Fibroblast of lung (primary cell): Measurements from ENCODE around the gene PLSCR4. TPM values are rescaled to one million over a fixed set of nuclear protein-coding genes. Genes with fewer than 3 reads are reported as not detected.
A peak's percentile ranks its signal among the peaks of the same experiment; 100 is the strongest.

Source experiments
- DNase-seq, 2 donors: peaks; one replicate each; pipeline versions ENCODE4 v3.0.0 to v3.0.0-alpha.2; 2010; ENCODE audit warnings: low read depth in 2 of 2
- H2AFZ ChIP-seq: 2 replicates; pipeline ENCODE4 v1.5.1; 2012; ENCODE audit warnings: low read length, control low read depth, inconsistent platforms
- H3K27ac ChIP-seq: 2 replicates; pipeline ENCODE4 v1.5.1; 2011; ENCODE audit warnings: low read length, control low read depth; ENCODE audit not compliant: insufficient read depth
- H3K27me3 ChIP-seq: 2 replicates; pipeline ENCODE4 v1.5.1; 2011; ENCODE audit warnings: mild to moderate bottlenecking, low read length; ENCODE audit not compliant: control insufficient read depth, insufficient read depth
- H3K36me3 ChIP-seq: 2 replicates; pipeline ENCODE4 v1.5.1; 2011; ENCODE audit warnings: low read length; ENCODE audit not compliant: control insufficient read depth, insufficient read depth
- H3K4me1 ChIP-seq: 2 replicates; pipeline ENCODE4 v1.5.1; 2011; ENCODE audit warnings: low read length; ENCODE audit not compliant: control insufficient read depth, insufficient read depth; ENCODE audit errors: extremely low read depth
- H3K4me2 ChIP-seq: 2 replicates; pipeline ENCODE4 v1.5.1; 2011; ENCODE audit warnings: low read length, control low read depth; ENCODE audit not compliant: insufficient read depth; ENCODE audit errors: extremely low read depth
- H3K4me3 ChIP-seq, 4 experiments: fragments of 200-600 bp in 1 of 4; sonication (generic) in 1 of 4; replicated peaks in 1 of 4; 2 replicates each; pipeline ENCODE4 v1.5.1; 2011 to 2016; ENCODE audit warnings: low read length in 4 of 4, low read depth in 3 of 4, mild to moderate bottlenecking in 3 of 4, control low read depth in 2 of 4, inconsistent platforms in 1 of 4, mixed read lengths in 1 of 4; ENCODE audit not compliant: insufficient read depth in 1 of 4; ENCODE audit errors: control extremely low read depth in 1 of 4
- H3K79me2 ChIP-seq: 2 replicates; pipeline ENCODE4 v1.5.1; 2012; ENCODE audit warnings: mild to moderate bottlenecking, low read length, inconsistent platforms; ENCODE audit not compliant: control insufficient read depth, insufficient read depth
- H3K9ac ChIP-seq: 2 replicates; pipeline ENCODE4 v1.5.1; 2011; ENCODE audit warnings: mild to moderate bottlenecking, low read length, control low read depth; ENCODE audit not compliant: insufficient read depth
- H3K9me3 ChIP-seq: 2 replicates; pipeline ENCODE4 v1.5.1; 2012; ENCODE audit warnings: low read depth, low read length; ENCODE audit not compliant: control insufficient read depth, insufficient read depth
- H4K20me1 ChIP-seq: 2 replicates; pipeline ENCODE4 v1.5.1; 2011; ENCODE audit warnings: low read length; ENCODE audit not compliant: control insufficient read depth, insufficient read depth; ENCODE audit errors: extremely low read depth
- EZH2 ChIP-seq: IDR thresholded peaks from 2 replicates; pipeline ENCODE4 v1.5.1; 2012; ENCODE audit warnings: low read length, control low read depth, mild to moderate bottlenecking; ENCODE audit errors: missing control alignments
- polyA plus RNA-seq, 2 donors: library from polyadenylated mRNA; depleted of rRNA in 1 of 2; stranded (reverse) in 1 of 2; unstranded in 1 of 2; fragments of >200 nt; gene quantifications; 2 replicates each; pipeline ENCODE4 v1.2.1, GENCODE V29; 2011 to 2012; ENCODE audit warnings: missing spikeins in 1 of 2
- total RNA-seq: library from RNA; depleted of rRNA; stranded (reverse); fragments of >200 nt; gene quantifications from 2 replicates; pipeline ENCODE4 v1.2.1, GENCODE V29; 2014
- TF ChIP-seq, protein P1 (sequence below), 2 donors: IDR thresholded peaks in 1 of 2; conservative IDR thresholded peaks in 1 of 2; 1 replicate in 1 of 2; 2 replicates in 1 of 2; pipeline ENCODE4 v1.5.1; 2011 to 2012; ENCODE audit warnings: low read length in 2 of 2, control low read depth in 1 of 2, inconsistent platforms in 1 of 2, low read depth in 1 of 2, mild to moderate bottlenecking in 1 of 2

The PLSCR4 gene
- total and polyA plus RNA-seq, 2 donors (not counting 1 experiment from before 2014, with no cell fraction given): 36.7 to 57.6 TPM

DNA sequence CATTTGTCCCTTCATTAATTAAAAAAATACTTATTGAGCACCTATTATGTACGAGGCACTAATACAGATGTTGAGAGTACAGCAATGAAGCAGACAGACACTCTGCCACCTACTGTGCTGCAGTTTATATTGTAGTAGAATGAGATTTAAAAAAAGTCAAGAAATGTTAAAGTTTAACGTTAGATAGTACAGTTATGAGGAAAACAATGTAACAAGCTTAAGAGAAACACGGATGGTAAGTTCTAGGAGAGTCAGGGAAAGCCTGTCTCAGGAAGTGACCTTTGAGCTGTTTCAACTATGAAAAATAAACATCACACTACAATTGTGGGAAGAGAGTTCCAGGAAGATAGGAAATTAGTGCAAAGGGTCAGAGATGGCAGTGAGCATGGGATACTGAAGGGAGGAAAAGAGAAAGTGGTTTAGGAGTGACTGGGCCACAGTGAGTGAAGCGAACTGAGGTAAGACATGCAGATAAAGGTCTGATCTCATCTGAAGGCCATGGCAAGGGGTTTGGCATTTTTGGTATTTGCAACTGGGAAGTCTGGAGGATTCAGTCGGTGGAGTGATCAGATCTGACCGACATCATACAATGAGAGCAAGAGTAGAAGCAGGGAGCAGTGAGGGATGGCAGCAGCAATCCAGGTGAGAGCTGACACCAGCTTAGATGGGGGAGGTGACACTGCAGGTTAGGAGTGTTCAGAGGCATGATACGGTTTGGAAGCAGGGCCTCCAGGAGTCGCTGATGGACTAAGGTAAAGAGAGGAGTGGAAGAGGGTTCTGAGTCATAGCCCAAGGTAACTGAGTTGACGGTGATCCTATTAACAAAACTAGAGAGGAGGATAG lies 28.5 kb downstream of the PLSCR4 start:
- H3K9me3 ChIP-seq: no peaks in the 10 kb centered on the region
- no peak overlapping the region for H3K9ac ChIP-seq
- TF ChIP-seq, protein P1, sequence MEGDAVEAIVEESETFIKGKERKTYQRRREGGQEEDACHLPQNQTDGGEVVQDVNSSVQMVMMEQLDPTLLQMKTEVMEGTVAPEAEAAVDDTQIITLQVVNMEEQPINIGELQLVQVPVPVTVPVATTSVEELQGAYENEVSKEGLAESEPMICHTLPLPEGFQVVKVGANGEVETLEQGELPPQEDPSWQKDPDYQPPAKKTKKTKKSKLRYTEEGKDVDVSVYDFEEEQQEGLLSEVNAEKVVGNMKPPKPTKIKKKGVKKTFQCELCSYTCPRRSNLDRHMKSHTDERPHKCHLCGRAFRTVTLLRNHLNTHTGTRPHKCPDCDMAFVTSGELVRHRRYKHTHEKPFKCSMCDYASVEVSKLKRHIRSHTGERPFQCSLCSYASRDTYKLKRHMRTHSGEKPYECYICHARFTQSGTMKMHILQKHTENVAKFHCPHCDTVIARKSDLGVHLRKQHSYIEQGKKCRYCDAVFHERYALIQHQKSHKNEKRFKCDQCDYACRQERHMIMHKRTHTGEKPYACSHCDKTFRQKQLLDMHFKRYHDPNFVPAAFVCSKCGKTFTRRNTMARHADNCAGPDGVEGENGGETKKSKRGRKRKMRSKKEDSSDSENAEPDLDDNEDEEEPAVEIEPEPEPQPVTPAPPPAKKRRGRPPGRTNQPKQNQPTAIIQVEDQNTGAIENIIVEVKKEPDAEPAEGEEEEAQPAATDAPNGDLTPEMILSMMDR (conservative IDR thresholded peaks at IDR 0.05 in 1 of 2, IDR thresholded peaks at IDR 0.05 in 1 of 2; ENCODE audit: low read depth in 1 of 2, low read length in 2 of 2): no peak
- no peak for TF ChIP-seq EZH2
- no peak overlapping the region for H3K4me3 ChIP-seq
- H3K4me1 ChIP-seq: peaks cover 4% of the 10 kb centered on the region
- H3K79me2 ChIP-seq: no peaks in the 10 kb centered on the region
- H3K36me3 ChIP-seq: no peaks in the 10 kb centered on the region
- H3K27me3 ChIP-seq: no peaks in the 10 kb centered on the region
- H3K4me2 ChIP-seq: peak overlapping the region; percentile 38
- H3K27ac ChIP-seq: no peak overlapping the region
- peak; percentile 36 to 48 for DNase-seq
- no peaks in the 10 kb centered on the region for H4K20me1 ChIP-seq
- H2AFZ ChIP-seq: no peak overlapping the region

DNA sequence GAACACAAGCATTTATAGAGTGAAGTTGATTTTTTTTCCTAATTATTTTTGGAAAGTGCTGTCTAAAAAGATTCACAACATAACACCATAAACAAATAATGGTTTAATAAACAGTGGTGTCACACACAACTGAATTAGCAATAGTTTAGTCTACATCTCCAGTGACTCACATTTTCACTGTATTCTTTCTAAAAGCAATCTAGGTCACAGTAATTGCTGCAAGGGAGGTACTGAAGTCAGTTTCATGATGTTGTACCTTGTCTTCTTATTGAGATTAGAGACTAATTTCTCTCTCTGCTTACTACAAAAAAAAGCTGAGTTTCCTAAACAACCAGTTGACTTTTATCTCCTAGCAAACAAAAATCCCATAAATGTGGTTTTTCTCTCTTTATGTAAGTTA lies 29.6 kb downstream of the PLSCR4 start:
- Histone ChIP-seq H3K4me1 (peaks cover 4% of the 10 kb centered on the region), H3K27me3 (no peaks in the 10 kb centered on the region), H3K36me3 (peaks cover 1% of the 10 kb centered on the region), H2AFZ (no peak overlapping the region), H3K27ac (no peak overlapping the region), H3K79me2 (no peaks in the 10 kb centered on the region), H3K9ac (no peak overlapping the region), H3K4me2 (no peak overlapping the region), H3K4me3 (no peak overlapping the region), H4K20me1 (no peaks in the 10 kb centered on the region), H3K9me3 (no peaks in the 10 kb centered on the region)
- peak; percentile 30 to 46 for DNase-seq
- TF ChIP-seq, protein P1 (conservative IDR thresholded peaks at IDR 0.05 in 1 of 2, IDR thresholded peaks at IDR 0.05 in 1 of 2; ENCODE audit: low read depth in 1 of 2, low read length in 2 of 2): no peak
- no peak for TF ChIP-seq EZH2

DNA sequence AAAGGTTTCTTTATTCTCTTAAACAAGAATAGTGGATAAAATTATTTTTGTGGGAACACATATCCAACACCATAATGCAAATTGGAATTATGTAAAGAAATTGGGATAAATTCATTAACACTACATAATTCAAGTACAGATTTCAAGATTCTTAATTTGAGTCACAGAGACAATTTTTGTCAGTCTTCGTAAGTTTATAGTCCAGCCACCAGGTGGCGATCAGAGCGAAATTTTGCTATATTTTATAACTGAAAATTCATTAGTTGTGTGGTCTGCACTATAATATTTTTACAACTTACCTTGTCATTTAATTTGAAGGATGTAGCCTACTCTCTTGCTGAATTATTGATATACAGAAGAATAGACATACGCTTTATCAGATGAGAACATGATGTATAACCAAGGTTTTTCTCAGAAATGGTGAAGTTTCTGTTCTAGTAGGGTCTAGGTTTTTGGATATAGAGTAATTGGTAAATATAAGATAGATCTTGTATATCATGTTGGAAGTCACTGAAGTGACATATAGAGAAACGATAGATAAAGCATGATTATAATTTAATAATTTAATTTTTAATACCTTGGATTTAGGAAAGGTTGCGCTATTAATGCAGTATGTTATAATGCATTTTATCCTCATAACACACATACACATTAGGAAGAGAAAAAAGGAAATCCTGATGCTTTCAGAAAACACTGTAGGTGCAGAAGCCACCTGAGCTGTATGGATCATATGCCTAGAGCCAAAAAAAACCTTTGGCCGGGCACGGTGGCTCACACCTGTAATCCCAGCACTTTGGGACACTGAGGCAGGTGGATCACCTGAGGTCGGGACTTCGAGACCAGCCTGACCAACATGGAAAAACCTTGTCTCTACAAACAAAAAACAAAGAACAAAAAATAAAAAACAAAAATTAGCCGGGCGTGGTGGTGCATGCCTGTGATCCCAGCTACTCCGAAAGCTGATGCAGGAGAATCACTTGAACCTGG lies 31.7 kb downstream of the PLSCR4 start:
- Histone ChIP-seq H3K4me2 (no peak overlapping the region), H3K27me3 (no peaks in the 10 kb centered on the region)
- TF ChIP-seq EZH2: no peak
- TF ChIP-seq, protein P1 (conservative IDR thresholded peaks at IDR 0.05 in 1 of 2, IDR thresholded peaks at IDR 0.05 in 1 of 2; ENCODE audit: low read depth in 1 of 2, low read length in 2 of 2): peak; percentile 56 to 59

More for the DNA sequence above, 31.7 kb downstream of the PLSCR4 start:
- Histone ChIP-seq H3K9me3 (no peaks in the 10 kb centered on the region), H3K79me2 (no peaks in the 10 kb centered on the region), H3K4me3 (no peak overlapping the region), H3K27ac (no peak overlapping the region), H3K4me1 (peaks cover 4% of the 10 kb centered on the region), H3K36me3 (peaks cover 1% of the 10 kb centered on the region), H2AFZ (no peak overlapping the region), H4K20me1 (no peaks in the 10 kb centered on the region), H3K9ac (no peak overlapping the region)
- peak; percentile 24 to 63 for DNase-seq
